DMS53 treated with DMSO at 0.1 percent for 48 hours (cell line): ENCODE results near the gene DEAF1.
A peak's percentile ranks its signal among the peaks of the same experiment; 100 is the strongest.

ENCODE experiments used
- DNase-seq: peaks from one replicate; lab custom pipeline; 2025; ENCODE audit not compliant: unreplicated experiment; lab: John Stamatoyannopoulos, UW

DEAF1 gene

GRCh38 chr11:721741-722345, 26.8 kb upstream of the DEAF1 start:
- peak; percentile 86 for DNase-seq

GRCh38 chr11:721247-721740, 26.3 kb upstream of the DEAF1 start:
- peak; percentile 71 for DNase-seq

- DNase-seq = peak; percentile 60
These were observed 25.7 kb upstream of the DEAF1 start for GRCh38 chr11:720642-721246.

- DNase-seq = no peak
These were observed 25.1 kb upstream of the DEAF1 start for GRCh38 chr11:720017-720641.

- DNase-seq = no peak
These were observed 24.4 kb upstream of the DEAF1 start for GRCh38 chr11:719214-720016.

- DNase-seq = no peak
These were observed 19.4 kb upstream of the DEAF1 start for GRCh38 chr11:714436-714835.

- DNase-seq = no peak
These were observed 14.3 kb upstream of the DEAF1 start for GRCh38 chr11:709109-709997.

GRCh38 chr11:708511-708910, 13.5 kb upstream of the DEAF1 start:
- no peak for DNase-seq

GRCh38 chr11:707817-708420, 12.9 kb upstream of the DEAF1 start:
- no peak for DNase-seq

GRCh38 chr11:706957-707816, 12.2 kb upstream of the DEAF1 start:
- DNase-seq = no peak

- DNase-seq = no peak
These were observed 11.5 kb upstream of the DEAF1 start for GRCh38 chr11:706439-706956.

GRCh38 chr11:705646-706438, 10.8 kb upstream of the DEAF1 start, which contains the start of gene EPS8L2:
Gene EPS8L2 (plus strand): TSS chr11:706231. CDS start chr11:709408, 3,177 bp downstream.
- DNase-seq = peak; percentile 34

- peak; percentile 93 for DNase-seq
These were observed 10.0 kb upstream of the DEAF1 start for GRCh38 chr11:704781-705645.

GRCh38 chr11:704228-704674, 9.2 kb upstream of the DEAF1 start:
- no peak for DNase-seq

- DNase-seq = no peak
These were observed 8.5 kb upstream of the DEAF1 start for GRCh38 chr11:703506-703905.

GRCh38 chr11:702462-703461, 7.7 kb upstream of the DEAF1 start:
- DNase-seq = peak; percentile 78
